Omental fat pad (tissue), 4 donors: Measurements from ENCODE around the gene TMPRSS4. TPM values are rescaled to one million over a fixed set of nuclear protein-coding genes. Genes with fewer than 3 reads are reported as not detected.

Source experiments
- ATAC-seq: fragments of 150-250 bp; one replicate; pipeline ENCODE4 v1.9.1; 2016; ENCODE audit warnings: mild to moderate bottlenecking, moderate library complexity; ENCODE audit not compliant: low FRiP score
- DNase-seq: peaks from one replicate; pipeline ENCODE4 v3.0.0-alpha.2; 2019; ENCODE audit warnings: low spot score
- total RNA-seq, 4 donors: library from RNA; depleted of rRNA; stranded (reverse); fragments of >200 nt; gene quantifications; one replicate each; pipeline ENCODE4 v1.1.0, GENCODE V29; 2016
- TF ChIP-seq, protein P1 (sequence below), 3 donors: fragments of 450-650 bp; IDR thresholded peaks; one replicate each; pipeline ENCODE4 v1.5.1; 2016 to 2017; ENCODE audit warnings: antibody characterized with exemption in 3 of 3, mild to moderate bottlenecking in 3 of 3, moderate library complexity in 2 of 3

TMPRSS4 gene
- total RNA-seq, 4 donors from 2014 or later = not detected

- TF ChIP-seq, protein P1, sequence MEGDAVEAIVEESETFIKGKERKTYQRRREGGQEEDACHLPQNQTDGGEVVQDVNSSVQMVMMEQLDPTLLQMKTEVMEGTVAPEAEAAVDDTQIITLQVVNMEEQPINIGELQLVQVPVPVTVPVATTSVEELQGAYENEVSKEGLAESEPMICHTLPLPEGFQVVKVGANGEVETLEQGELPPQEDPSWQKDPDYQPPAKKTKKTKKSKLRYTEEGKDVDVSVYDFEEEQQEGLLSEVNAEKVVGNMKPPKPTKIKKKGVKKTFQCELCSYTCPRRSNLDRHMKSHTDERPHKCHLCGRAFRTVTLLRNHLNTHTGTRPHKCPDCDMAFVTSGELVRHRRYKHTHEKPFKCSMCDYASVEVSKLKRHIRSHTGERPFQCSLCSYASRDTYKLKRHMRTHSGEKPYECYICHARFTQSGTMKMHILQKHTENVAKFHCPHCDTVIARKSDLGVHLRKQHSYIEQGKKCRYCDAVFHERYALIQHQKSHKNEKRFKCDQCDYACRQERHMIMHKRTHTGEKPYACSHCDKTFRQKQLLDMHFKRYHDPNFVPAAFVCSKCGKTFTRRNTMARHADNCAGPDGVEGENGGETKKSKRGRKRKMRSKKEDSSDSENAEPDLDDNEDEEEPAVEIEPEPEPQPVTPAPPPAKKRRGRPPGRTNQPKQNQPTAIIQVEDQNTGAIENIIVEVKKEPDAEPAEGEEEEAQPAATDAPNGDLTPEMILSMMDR (IDR thresholded peaks at IDR 0.05) = no peak
- ATAC-seq = no peak
- DNase-seq = no peak
These were observed 22.3 kb downstream of the TMPRSS4 start for GRCh38 chr11:118098996-118099837.

DNA sequence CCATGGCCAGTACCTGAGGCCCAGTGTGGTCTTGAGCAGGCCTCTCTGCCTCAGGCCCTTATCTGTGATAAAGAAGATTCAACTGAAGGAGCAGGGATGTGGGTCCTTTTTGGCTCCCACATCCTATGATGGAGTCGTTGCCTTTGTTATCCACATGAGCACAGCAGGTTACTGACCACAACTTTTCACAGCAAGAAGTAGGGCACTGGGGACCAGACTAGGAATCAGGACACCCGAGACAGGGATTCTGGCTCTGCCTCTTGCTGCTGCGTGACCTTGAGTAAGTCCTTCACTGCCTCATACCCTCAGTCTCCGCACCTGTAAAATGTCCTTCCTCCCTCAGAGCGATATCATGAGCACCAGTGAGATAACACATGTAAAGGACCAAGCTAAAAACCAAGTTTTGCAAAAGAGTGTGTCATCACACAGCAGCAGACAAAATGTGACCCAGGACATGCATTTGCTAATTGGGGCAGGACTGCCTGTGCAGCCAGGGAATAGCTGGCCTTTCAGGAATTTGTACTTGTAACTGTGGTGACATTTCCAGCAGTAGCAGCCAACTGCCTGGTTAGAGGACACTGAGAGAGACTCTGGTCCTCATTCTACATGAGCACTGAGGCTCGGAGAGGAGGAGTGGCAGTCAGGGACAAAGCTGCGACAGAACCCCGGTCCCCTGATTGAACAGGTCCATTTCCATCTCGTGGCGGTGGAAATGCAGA is 23.1 kb downstream of the TMPRSS4 start:
- no peak for DNase-seq
- TF ChIP-seq, protein P1 (IDR thresholded peaks at IDR 0.05) = no peak
- ATAC-seq = no peak

- no peak for DNase-seq
- no peak for ATAC-seq
- TF ChIP-seq, protein P1 (IDR thresholded peaks at IDR 0.05) = no peak
These were observed 23.9 kb downstream of the TMPRSS4 start for GRCh38 chr11:118100691-118101232.

- TF ChIP-seq, protein P1 (IDR thresholded peaks at IDR 0.05) = no peak
- ATAC-seq = no peak
- DNase-seq = no peak
These were observed 25.9 kb downstream of the TMPRSS4 start for GRCh38 chr11:118102721-118103261.

- TF ChIP-seq, protein P1 (IDR thresholded peaks at IDR 0.05) = no peak
- no peak for DNase-seq
- ATAC-seq = no peak
These were observed 27.6 kb downstream of the TMPRSS4 start for GRCh38 chr11:118104491-118104890.

DNA sequence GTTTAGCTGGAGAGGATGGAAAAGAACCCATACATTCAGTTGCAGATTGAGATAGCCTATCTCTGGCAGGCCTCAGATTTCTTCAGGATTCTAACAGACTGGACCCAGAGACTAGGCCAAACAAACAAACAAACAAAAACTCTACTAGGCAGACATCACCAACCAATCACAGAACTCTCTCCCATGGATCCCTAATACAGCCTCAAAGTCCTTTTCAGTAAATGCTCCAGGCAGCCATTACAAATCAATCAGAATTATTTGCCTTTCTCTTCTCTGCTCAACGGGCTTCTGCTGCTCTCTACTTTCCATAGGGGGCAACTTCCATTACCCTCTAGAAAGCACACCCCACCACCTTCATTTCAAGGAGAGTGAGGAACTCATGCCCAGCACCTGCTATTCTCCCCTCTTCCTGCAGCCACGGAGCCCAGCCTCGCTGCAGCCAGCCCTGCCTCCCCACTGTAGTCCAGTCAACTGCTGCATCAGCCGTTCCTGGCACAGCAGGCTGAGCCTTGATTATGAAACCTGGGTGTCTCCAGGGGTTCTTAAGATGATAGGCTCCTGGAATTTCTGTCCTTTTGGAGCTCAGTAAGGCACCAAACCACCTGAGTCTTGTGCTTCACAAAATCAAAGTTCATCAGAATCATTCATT is 28.9 kb downstream of the TMPRSS4 start:
- TF ChIP-seq, protein P1 (IDR thresholded peaks at IDR 0.05) = no peak
- ATAC-seq (no peak), DNase-seq (no peak)
